Suprapubic skin (tissue), 4 donors: Measurements from ENCODE around the gene CDH1. TPM values are rescaled to one million over a fixed set of nuclear protein-coding genes. Genes with fewer than 3 reads are reported as not detected.

Source experiments
- DNase-seq, 2 donors: peaks; one replicate each; pipeline ENCODE4 v3.0.0-alpha.2; 2019; ENCODE audit warnings: low spot score in 2 of 2
- H3K27ac ChIP-seq: fragments of 200-600 bp; sonication (generic); one replicate; pipeline ENCODE4 v1.5.1; 2019
- H3K27me3 ChIP-seq: fragments of 200-600 bp; sonication (generic); one replicate; pipeline ENCODE4 v1.5.1; 2019
- H3K36me3 ChIP-seq: fragments of 200-600 bp; sonication (generic); one replicate; pipeline ENCODE4 v1.5.1; 2019
- H3K4me1 ChIP-seq: fragments of 200-600 bp; sonication (generic); one replicate; pipeline ENCODE4 v1.5.1; 2019
- H3K4me3 ChIP-seq: fragments of 200-600 bp; sonication (generic); one replicate; pipeline ENCODE4 v1.5.1; 2019; ENCODE audit warnings: mild to moderate bottlenecking
- H3K9me3 ChIP-seq: fragments of 200-600 bp; sonication (generic); one replicate; pipeline ENCODE4 v1.5.1; 2019
- EP300 ChIP-seq: sonication (generic); formaldehyde crosslinking; IDR thresholded peaks from one replicate; pipeline ENCODE4 v1.6.1; 2017; ENCODE audit warnings: antibody characterized with exemption
- POLR2A ChIP-seq, 2 donors: fragments of 450-650 bp; IDR thresholded peaks; one replicate each; pipeline ENCODE4 v1.6.1; 2017; ENCODE audit warnings: antibody characterized with exemption in 2 of 2, mild to moderate bottlenecking in 2 of 2, moderate library complexity in 2 of 2
- POLR2AphosphoS5 ChIP-seq, 3 donors: sonication (generic); formaldehyde crosslinking; IDR thresholded peaks; one replicate each; pipeline ENCODE4 v1.6.1; 2017; ENCODE audit warnings: antibody characterized with exemption in 3 of 3
- WGBS: methylation state at CpG from one replicate; pipeline ENCODE4 v1.1.5; 2018; 5-methylcytosine and 5-hydroxymethylcytosine counted together
- total RNA-seq, 4 donors: library from RNA; depleted of rRNA; stranded (reverse); fragments of >200 nt; gene quantifications; one replicate each; pipeline ENCODE4 v1.1.0, GENCODE V29; 2016
- TF ChIP-seq, protein P1 (sequence below), 2 donors: fragments of 200-600 bp in 1 of 2; fragments of 450-650 bp in 1 of 2; sonication (generic) in 1 of 2; IDR thresholded peaks; one replicate each; pipeline ENCODE4 v1.5.1; 2016 to 2019; ENCODE audit warnings: antibody characterized with exemption in 2 of 2, mild to moderate bottlenecking in 1 of 2, moderate library complexity in 1 of 2

Gene CDH1
- total RNA-seq, 4 donors from 2014 or later: 175 to 248 (median 223) TPM

DNA sequence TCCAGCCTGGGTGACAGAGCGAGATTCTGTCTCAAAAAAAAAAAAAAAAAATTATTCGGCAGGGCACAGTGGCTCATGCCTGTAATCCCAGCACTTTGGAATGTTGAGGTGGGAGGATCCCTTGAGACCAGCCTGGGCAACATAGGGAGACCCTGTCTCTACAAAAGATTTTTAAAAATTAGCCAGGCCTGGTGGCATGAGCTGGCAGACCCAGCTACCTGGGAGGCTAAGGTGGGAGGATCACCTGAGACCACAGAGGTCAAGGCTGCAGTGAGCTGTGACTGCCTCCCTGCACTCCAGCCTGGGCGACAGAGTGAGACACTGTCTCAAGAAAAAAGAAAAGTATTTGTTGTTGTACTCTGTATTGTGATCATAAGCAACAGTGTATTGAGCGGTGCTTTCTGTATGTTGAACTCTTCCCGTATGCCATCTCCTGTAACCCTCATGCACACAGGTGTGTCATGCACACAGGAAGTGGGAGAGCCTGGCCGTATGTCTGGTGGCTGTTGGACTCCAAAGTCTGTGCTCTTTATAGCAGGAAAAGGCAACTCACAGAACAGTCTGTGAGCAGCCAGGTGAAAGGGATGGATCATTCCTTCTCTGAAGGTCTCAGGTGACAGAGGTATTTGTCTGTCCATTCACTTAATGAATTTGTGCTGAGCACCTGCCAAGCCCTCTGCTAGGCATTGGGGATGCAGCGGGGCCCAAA lies 17.1 kb downstream of the CDH1 start:
- no peaks in the 10 kb centered on the region for H3K36me3 ChIP-seq
- peaks cover 35% of the 10 kb centered on the region for H3K4me1 ChIP-seq
- 71% methylated on average over 7 of the region's 7 CpGs for WGBS
- DNase-seq: no peak
- H3K27ac ChIP-seq: peak overlapping the region; percentile 47
- no peaks in the 10 kb centered on the region for H3K9me3 ChIP-seq
- H3K27me3 ChIP-seq: no peaks in the 10 kb centered on the region
- TF ChIP-seq POLR2AphosphoS5 (IDR thresholded peaks at IDR 0.05) (no peak), EP300 (no peak), POLR2A (IDR thresholded peaks at IDR 0.05) (no peak)
- TF ChIP-seq, protein P1, sequence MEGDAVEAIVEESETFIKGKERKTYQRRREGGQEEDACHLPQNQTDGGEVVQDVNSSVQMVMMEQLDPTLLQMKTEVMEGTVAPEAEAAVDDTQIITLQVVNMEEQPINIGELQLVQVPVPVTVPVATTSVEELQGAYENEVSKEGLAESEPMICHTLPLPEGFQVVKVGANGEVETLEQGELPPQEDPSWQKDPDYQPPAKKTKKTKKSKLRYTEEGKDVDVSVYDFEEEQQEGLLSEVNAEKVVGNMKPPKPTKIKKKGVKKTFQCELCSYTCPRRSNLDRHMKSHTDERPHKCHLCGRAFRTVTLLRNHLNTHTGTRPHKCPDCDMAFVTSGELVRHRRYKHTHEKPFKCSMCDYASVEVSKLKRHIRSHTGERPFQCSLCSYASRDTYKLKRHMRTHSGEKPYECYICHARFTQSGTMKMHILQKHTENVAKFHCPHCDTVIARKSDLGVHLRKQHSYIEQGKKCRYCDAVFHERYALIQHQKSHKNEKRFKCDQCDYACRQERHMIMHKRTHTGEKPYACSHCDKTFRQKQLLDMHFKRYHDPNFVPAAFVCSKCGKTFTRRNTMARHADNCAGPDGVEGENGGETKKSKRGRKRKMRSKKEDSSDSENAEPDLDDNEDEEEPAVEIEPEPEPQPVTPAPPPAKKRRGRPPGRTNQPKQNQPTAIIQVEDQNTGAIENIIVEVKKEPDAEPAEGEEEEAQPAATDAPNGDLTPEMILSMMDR (IDR thresholded peaks at IDR 0.05): no peak
- no peak overlapping the region for H3K4me3 ChIP-seq

DNA sequence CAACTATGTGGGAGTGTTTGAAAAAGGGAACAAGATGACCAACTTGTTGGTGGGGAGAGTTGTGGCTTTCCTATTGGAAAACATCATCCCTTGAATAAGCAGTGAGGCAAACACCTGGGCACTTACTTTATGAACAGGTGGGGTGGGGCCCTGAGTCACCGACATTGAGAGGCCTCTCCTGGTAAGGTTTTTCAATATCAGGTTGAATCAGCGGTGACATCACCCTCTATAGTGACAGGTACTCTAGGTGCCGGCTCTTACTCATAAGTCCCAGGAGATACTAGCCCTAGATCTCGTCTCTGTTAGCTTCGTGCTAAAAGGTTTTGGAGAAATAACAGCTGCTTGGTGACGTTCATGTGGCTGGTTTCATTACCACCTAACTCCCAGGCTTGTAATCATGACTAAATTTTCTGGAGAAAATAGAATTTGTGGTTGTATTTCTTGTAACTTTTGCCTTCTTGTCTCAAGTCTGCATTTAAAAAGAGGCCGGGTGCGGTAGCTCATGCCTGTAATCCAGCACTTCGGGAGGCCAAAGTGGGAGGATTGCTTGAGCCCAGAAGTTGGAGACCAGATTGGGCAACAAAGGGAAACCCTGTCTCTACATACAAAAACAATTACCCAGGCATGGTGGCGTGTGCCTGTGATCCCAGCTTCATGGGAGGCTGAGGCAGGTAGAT lies 19.3 kb downstream of the CDH1 start:
- H3K27ac ChIP-seq: peak overlapping the region; percentile 70
- no peak for DNase-seq

DNA sequence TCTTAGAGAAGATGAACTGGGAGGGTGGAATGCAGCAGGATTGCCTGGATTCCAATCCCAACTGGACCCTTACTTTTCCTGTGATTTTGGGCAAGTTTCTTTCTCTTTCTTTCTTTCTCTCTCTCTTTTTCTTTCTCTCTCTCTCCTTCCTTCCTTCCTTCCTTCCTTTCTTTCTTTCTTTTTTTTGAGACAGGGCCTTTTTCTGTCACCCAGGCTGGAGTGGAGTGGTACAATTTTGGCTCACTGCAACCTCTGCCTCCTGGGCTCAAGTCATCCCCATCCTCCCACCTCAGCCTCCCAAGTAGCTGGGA lies 20.5 kb downstream of the CDH1 start:
- peaks cover 56% of the 10 kb centered on the region for H3K4me1 ChIP-seq
- no peaks in the 10 kb centered on the region for H3K9me3 ChIP-seq
- peaks cover 6% of the 10 kb centered on the region for H3K27me3 ChIP-seq
- peak overlapping the region; percentile 70 for H3K27ac ChIP-seq
- H3K4me3 ChIP-seq: no peak overlapping the region
- H3K36me3 ChIP-seq: no peaks in the 10 kb centered on the region
- DNase-seq: no peak
- TF ChIP-seq POLR2A (IDR thresholded peaks at IDR 0.05) (no peak), POLR2AphosphoS5 (IDR thresholded peaks at IDR 0.05) (no peak), EP300 (no peak)
- TF ChIP-seq, protein P1 (IDR thresholded peaks at IDR 0.05): no peak

More for the DNA sequence above, 19.3 kb downstream of the CDH1 start:
- no peaks in the 10 kb centered on the region for H3K27me3 ChIP-seq
- H3K4me3 ChIP-seq: no peak overlapping the region
- TF ChIP-seq EP300: no peak
- no peak for TF ChIP-seq POLR2A (IDR thresholded peaks at IDR 0.05)
- TF ChIP-seq, protein P1 (IDR thresholded peaks at IDR 0.05): no peak
- no peak for TF ChIP-seq POLR2AphosphoS5 (IDR thresholded peaks at IDR 0.05)
- no peaks in the 10 kb centered on the region for H3K36me3 ChIP-seq
- no peaks in the 10 kb centered on the region for H3K9me3 ChIP-seq
- peaks cover 45% of the 10 kb centered on the region for H3K4me1 ChIP-seq
- WGBS: 59% methylated on average over 10 of the region's 10 CpGs

DNA sequence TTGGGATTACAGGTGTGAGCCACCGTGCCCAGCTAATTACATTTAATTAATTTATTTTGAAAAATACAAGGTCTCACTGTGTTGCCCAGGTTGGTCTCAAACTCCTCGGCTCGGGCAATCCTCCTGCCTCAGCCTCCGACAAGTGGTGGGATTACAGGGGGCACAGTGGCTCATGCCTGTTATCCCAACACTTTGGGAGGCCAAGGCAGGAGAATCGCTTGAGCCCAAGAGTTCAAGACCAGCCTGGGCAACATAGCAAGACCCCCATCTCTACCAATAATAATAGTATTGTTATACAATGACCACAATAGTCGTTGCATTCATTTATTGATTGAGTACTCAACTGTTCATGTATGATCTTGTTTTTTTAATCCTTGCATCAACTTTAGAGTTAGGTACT lies 22.0 kb downstream of the CDH1 start:
- H3K27me3 ChIP-seq: peaks cover 6% of the 10 kb centered on the region
- no peak for DNase-seq
- H3K9me3 ChIP-seq: no peaks in the 10 kb centered on the region
- H3K36me3 ChIP-seq: no peaks in the 10 kb centered on the region
- H3K27ac ChIP-seq: no peak overlapping the region
- whole genome bisulfite sequencing: 91% methylated on average over 6 of the region's 6 CpGs
- H3K4me3 ChIP-seq: no peak overlapping the region
- H3K4me1 ChIP-seq: peaks cover 60% of the 10 kb centered on the region
- no peak for TF ChIP-seq EP300
- TF ChIP-seq, protein P1 (IDR thresholded peaks at IDR 0.05): no peak
- TF ChIP-seq POLR2AphosphoS5 (IDR thresholded peaks at IDR 0.05): no peak
- TF ChIP-seq POLR2A (IDR thresholded peaks at IDR 0.05): no peak

DNA sequence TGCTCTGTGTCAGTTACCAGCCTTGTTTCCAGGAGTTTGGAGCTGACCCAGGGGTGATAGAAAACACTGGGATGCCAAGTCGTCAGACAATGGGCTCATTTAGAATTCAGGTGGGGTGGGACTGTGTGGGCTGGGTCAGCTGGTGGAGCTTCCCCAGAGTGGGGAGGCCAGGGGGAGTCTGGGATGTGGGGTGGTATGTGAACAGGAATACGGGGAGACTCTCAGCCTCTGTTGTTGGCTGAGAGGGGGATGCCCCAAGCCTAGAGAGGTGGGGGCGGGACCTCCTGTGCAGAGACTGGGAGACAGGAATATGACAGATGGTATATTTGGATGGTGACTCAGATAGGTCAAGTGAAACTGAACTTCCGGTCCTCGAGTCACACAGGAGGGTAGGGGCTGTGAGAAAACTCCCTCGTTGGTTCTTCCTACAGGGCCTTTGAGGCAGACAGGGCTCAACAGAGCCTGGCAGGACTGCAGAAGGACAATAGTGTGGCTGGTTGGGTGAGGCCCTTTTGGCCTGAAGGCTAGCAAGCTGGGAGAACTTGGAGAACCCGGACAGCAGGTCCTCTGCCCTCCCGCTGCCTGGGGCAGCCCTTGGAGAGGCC lies 23.7 kb downstream of the CDH1 start:
- Histone ChIP-seq H3K4me1 (peaks cover 47% of the 10 kb centered on the region), H3K4me3 (no peak overlapping the region), H3K27ac (peak overlapping the region; percentile 58), H3K9me3 (no peaks in the 10 kb centered on the region), H3K36me3 (no peaks in the 10 kb centered on the region), H3K27me3 (peaks cover 6% of the 10 kb centered on the region)
- no peak for DNase-seq
- TF ChIP-seq POLR2A (IDR thresholded peaks at IDR 0.05): no peak
- TF ChIP-seq, protein P1 (IDR thresholded peaks at IDR 0.05): no peak
- no peak for TF ChIP-seq EP300
- no peak for TF ChIP-seq POLR2AphosphoS5 (IDR thresholded peaks at IDR 0.05)
- 42% methylated on average over 8 of the region's 8 CpGs for WGBS
